Peyer's patch (tissue), 4 donors: ENCODE measurements around the gene COX8C.

ENCODE experiments used
- CTCF ChIP-seq, 6 experiments: fragments of 450-650 bp in 4 of 6; fragments of 200-600 bp in 2 of 6; sonication (generic) in 1 of 6; IDR thresholded peaks; one replicate each; pipeline ENCODE4 v1.5.1; 2017 to 2019; ENCODE audit warnings: antibody characterized with exemption in 6 of 6, mild to moderate bottlenecking in 3 of 6, moderate library complexity in 1 of 6
- POLR2A ChIP-seq, 2 donors: fragments of 450-650 bp; IDR thresholded peaks; one replicate each; pipeline ENCODE4 v1.5.1; 2017; ENCODE audit warnings: antibody characterized with exemption in 2 of 2, mild to moderate bottlenecking in 2 of 2, moderate library complexity in 2 of 2

- no peak for TF ChIP-seq CTCF (IDR thresholded peaks at IDR 0.05)
- no peak for TF ChIP-seq POLR2A (IDR thresholded peaks at IDR 0.05)
These were observed 22.2 kb downstream of the COX8C start for GRCh38 chr14:93368996-93369712.
